Stimulated activated CD4-positive, alpha-beta T cell treated with anti-CD3 and anti-CD28 coated beads, Interleukin-1b, Interleukin-23, amount 100 ng/mL, for 4 hours (primary cell): ENCODE measurements around the gene ARHGAP5.

Source experiments
- DNase-seq, 2 donors: peaks; one replicate each; pipeline ENCODE4 v3.0.0-alpha.2; 2020; ENCODE audit warnings: low read depth in 2 of 2

ARHGAP5 gene

DNA sequence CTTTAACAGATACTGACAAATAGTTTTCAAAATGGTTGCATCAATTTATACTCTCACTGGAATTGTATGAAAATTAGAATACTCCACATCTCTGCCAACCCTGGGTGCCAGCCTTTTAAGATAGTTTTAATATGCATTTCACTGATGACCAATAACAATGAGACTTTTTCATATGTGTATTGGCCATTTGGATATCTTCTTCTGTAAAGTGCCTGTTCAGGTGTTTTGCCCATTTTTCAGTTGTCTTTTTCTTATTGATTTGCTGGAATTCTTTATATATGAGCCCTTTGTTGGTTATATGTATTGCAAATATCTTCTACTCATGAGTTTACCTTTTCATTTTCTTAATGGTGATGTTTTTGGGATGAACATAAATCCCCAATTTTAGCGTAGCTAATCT lies 108.0 kb downstream of the ARHGAP5 start:
- no peak for DNase-seq

DNA sequence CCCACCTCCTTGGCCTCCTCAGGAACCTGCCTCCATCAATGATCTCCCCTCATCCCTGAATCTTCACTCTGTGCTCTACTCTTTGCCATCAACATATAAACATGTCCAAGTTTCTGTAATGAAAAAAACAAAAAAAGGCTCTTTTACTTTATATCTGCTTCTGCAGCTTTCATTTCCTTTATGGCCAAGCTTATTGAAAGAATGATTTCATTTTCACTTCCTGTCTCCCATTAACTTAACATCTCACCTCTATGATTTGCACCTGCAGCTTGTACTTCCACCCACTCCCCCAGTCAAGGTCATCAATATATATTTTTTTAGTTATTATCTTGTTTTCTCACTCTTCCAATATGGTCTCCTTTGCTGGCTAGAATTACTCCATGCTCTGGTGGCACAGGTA lies 109.1 kb downstream of the ARHGAP5 start:
- no peak for DNase-seq

DNA sequence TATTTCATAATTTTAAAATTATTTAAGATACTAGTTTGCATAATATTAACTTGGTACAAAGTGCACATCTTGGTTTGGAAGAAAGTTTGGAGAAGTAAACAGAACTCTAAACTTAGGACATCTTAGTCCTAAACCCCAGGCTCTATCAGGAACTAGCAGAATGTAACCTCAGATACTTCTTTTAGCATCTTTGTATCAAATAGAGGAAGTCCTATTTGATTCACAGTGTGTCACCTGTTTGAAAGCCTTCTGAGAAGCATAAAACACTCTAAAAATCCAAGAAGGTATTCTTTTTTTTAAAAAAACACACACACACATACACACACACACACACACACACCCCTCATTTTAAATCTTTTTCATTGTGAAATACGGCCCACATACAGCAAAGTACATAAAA lies 112.7 kb downstream of the ARHGAP5 start:
- DNase-seq, result no peak

DNA sequence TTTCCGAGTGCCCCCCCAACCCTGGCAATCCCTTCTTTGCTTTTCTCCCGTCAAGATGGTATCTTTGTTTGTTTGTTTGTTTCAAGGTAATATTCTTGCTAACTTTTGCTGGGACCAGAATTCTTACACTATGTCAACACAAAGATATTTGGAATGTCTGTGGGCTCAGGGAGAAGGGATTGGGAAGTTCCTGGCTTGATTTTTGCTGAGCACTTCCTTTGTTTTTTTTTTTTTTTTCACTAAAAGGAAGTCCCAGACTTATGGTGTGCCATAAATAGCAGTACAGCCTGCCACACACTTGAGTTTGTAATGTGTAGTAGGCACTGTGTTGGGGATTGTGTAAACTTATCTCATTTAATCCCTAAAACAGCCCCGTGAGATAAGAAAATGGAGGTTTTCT lies 113.6 kb downstream of the ARHGAP5 start:
- DNase-seq, result no peak

DNA sequence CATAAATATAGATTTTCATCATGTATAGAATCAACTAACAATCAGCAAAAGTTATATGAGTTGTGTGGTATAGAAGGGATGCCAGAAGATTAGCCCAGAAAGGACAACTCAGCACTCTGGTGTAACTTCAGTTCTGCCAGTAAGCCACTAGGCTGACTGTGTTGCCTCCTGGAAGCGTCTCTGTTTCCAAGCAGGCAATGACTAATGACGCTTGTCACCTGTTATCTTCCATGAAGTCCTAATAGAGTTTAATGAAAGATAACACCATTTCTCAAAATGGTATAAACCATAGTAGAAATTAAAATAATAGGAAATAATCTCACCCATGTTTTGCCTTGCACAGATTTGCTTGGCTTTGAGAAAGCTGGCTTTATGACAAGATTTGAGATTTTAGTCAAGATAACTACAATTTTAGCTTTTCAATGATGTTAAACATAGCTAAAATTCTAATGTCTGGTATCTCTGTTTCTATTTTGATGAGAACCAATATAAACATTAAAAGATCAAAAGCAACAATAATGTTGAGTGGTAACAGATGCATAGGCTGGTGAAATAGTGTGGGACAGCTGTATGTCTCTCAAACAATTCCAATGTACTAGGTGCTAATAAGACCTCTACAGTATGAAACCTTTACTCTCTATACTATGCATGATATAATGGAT lies 115.7 kb downstream of the ARHGAP5 start:
- no peak for DNase-seq

DNA sequence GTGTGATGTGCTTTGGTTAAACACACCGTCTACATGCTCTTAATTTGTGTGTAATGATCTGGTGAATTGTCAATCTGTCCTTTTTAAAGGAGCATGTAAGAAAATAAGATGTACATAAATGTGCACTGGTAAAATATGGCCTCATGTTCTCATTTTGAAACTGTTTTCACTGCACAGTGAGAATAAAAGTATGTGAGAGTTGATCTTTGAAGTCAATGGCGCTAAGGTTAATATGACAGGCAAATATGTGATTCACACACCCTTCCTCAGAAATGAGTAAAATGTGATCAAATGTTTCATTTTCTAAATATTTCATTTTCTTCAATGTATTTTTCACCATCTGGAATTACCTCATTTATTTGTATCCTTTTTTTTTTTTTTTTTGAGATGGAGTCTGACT lies 116.4 kb downstream of the ARHGAP5 start:
- no peak for DNase-seq

DNA sequence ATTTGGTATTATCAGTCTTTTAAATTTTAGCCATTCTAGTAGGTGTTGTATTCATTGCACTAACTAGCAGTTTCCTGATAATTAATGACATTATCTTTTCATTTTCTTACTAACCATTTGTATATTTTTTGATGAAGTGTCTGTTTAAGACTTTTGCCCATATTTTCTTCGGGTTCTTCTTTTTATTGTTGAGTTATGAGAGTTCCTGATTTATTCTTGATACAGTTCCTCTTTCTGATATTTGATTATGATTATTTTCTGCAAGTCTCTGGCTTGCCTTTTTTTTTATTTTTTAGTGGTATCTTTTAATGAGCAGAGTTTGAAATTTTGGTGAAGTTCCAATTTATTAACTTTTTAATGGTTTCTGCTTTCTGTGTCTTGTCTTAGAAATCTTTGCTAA lies 118.5 kb downstream of the ARHGAP5 start:
- no peak for DNase-seq

DNA sequence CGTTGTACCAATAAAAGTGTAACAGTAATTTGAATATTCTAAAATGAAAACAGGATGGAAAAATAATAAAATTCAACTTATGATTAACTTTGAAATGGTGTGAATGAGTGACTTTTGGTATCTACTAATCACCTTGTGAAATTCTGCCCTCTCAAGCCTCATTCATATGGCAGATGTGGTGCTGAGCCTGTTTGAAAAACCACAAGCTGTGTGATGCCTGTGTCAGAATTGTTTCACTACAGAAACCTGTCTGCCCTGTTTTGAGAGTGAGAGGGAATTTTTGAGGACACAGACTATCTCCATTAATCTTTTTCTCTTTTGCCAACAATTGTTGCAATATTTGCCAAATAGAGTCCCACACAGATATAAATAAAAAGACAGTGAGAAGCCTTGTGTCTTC lies 120.8 kb downstream of the ARHGAP5 start:
- no peak for DNase-seq

DNA sequence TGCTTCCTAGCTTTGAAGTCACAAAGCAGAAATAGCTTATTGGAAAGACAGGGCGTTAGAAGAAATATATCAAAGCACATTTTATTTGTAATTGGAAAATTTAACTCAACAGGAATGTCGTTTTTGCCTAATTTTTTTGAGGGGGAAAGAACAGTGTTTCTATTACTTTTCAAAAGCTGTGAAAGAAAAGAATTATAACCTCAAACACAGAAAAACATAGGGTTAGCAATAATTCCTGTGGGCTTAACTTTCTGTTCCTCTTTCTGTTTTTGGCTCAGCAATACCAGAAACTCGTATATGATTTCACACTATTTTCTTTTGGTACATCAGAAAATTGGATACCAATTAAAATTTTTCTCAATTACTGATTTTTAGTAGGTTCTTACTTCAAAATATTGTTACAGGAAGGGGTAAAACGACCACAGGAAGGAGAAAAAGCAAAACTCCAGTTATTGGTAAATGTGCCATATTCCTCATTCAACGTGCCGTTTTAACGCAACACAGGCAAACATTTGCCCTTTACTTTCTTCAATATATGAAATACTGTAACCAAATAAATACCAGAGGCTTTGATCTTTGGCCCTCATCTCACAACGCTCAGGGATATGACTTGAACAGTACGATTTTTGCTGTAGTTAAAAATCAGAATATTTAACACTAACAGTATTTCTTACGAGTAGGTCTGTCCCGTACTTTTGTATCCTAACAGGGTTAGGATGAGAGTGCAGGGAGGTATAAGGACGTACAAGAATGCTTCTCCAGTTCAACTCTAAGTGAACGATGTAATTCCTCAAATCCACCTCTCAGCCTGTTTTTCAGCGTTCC lies 123.5 kb downstream of the ARHGAP5 start:
- no peak for DNase-seq

DNA sequence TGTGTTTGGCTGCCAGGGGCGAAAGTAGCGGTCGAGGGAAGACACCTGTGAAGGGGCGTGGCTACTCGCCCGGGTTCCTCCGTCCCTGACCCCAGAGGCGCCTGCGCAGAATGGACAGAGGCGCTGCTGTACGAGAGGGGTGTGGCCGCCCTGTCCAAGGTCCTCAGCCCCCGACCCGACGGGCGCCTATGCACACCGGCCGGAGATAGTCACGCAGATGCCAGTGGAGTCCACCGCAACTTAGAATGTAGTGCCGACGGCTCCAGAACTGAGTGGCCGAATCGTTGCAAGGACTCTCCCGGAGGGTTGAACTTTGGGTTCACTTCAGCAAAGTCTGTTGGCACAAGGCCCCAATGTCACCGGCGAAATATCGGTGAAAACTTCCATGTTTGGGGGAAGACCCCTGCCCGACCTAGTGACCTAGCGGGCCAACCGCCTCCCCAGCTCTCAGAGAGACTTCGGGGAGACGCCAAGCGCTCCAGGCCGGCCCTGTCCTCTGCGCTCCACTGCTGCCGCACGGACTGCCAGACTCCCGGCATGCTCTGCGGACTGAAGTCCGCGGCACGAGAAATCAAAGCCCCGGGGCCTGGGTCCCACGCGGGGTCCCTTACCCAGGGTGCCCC lies 124.2 kb downstream of the ARHGAP5 start:
- DNase-seq, result peak; percentile 52 to 70

DNA sequence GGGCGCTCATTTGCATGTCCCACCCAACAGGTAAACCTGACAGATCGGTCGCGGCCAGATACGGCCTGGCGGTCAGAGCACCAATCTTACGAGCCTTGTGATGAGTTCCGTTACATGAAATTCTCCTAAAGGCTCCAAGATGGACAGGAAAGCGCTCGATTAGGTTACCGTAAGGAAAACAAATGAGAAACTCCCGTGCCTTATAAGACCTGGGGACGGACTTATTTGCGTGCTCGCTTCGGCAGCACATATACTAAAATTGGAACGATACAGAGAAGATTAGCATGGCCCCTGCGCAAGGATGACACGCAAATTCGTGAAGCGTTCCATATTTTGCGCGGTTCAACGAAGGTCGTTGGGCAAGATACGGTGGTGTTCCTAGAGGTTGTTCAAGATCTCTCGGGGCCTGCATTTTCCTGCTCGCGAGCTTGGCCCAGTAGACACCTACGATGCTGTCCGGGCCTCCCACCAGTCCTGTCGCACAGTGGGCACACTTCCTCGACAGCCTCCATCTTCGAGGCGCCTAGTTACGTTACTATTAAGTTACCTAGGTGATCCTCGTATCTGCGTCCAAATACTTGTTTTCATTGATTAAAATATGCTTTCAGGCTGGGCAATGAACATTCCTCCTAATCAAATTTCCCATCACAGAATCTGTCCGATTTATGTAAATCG lies 124.8 kb downstream of the ARHGAP5 start, which contains the start of gene RNU6-7:
Gene RNU6-7 (plus strand): TSS at position 230 of the 675 bp plus-strand sequence.
- DNase-seq, result peak in 1 of 2 donors; percentile 14

DNA sequence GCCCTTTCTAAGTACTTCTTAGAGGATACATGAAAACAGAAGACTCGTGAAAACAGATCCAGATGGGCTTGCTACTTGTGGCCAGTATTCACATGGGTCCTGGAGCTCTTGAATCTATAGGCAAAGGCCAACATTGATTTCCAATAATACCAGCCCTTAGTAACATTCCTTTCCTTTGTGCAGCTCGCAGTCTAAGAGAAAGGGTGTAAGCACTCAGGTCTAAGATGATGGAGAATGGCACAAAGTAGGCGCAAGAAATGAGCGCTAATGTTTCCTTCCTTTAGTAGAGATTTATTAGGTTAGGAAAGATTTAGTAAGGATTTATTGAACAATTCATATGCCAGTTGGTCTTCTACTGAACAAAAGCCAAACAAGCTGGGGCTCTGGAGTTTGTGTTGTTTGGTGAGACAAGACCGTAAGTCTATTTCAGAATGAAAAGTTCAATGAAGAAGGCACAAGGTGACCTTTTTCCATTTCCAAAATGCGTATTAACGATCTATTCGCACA lies 125.4 kb downstream of the ARHGAP5 start:
- DNase-seq, result no peak

DNA sequence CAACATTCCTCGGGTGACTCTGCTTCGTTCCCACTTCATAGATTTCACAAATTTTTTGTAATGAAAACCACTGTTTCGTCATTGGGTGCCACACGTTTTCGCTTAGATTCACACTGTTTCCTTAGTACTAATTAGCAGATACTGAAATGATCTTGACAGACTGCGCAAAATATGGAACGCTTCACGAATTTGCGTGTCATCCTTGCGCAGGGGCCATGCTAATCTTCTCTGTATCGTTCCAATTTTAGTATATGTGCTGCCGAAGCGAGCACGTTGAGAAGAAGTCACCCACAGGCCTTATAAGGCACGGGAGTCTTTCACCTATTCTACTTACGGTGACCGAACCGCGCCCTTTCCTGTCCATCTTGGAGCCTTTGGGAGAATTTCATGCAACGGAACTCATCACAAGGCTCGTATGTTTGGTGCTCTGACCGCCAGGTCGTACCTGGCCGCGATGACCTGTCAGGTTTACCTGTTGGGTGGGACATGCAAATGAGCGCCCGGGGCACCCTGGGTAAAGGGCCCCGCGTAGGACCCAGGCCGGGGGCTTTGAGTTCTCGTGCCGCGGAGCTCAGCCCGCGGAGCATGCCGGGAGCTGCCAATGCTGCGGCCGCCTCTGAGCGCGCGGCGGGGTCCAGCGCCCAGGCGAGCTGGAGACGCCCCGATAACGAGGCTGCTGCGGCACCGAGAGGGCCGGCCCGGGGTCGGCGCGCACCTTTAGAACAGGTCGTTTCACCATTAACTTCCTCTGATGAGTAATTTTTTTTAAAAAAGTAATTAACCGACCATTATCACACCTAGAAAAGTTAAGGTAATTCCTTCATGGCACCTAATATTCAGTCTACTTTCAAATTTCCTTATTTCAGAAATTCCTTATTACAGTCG lies 126.1 kb downstream of the ARHGAP5 start, which contains the start of gene RNU6-8:
Gene RNU6-8 (minus strand): TSS at position 272 of the 885 bp plus-strand sequence.
- peak; percentile 79 to 83 for DNase-seq

DNA sequence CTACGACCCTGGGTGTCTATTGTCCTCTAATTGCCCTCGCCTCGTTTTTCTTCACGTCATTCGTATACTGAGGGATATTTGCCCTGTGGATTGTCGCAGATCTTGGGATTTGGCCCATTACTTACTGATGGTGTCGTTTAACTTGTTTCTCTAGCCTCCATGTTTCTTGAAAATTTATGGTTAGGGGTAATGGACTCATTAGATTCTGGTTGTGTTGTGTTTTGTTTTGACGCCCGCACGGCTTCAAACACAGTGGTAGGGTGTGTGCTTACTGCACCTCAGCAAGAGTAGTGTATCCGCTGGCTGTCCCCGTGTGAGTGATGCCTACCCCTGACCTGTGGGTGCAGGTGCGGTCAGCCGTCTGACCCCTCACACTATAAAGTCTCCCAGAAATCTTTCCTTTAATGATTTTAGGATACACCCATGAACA lies 126.8 kb downstream of the ARHGAP5 start:
- no peak for DNase-seq

DNA sequence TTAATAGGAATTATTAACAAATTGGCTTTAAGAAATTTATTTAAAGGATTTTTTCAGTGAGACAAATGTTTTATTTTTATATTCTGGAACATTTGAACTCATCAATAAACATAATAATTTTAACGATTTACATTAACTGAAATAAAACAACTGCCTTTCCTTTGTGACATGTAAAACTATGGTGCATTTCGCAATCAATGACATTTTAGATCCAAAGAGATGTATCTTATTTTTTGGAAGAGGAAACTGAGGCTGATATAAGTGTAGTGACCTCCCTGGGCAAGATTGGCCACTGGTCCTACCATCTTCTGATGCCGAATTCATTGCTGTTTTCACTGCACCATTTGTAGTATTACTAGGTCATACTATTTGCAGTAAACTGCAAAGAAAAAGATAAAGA lies 128.4 kb downstream of the ARHGAP5 start:
- no peak for DNase-seq

DNA sequence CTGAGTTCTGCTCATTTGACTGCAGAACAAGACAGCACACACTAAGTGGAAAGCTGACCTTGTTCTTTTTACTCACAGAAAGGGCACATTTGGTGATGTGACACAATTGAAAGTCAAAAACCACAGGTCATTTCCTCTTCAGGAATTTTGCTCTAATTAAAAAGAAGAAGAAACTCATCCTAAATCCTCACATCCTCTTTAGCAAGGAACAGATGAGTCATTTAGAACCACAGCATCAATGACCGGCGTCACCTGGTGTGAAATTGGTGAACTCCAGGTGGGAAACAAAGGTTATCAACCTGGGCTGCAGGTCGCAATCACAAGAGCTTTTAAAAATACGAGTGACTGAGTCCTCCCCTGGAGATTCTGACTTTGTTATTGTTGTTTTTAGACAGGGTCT lies 128.9 kb downstream of the ARHGAP5 start:
- DNase-seq, result no peak

DNA sequence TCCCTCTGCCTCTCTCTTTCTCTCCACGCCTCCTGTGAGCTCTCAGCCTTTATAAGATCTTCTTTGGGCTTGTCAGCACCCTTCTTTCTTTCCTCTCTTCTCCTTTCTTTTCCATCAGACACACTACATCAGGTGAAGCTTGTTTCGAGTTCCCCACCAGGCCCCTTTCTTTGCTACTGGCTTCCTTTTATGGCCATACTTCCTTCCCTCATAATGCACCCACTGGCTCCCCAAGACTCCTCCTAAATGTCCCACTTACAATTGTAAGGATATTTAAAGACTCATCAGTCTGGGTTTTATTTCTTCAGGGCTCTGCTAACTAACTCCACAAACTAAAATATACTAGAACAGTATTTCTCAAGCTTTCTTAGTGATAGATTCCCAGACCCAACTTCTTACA lies 129.4 kb downstream of the ARHGAP5 start:
- no peak for DNase-seq

DNA sequence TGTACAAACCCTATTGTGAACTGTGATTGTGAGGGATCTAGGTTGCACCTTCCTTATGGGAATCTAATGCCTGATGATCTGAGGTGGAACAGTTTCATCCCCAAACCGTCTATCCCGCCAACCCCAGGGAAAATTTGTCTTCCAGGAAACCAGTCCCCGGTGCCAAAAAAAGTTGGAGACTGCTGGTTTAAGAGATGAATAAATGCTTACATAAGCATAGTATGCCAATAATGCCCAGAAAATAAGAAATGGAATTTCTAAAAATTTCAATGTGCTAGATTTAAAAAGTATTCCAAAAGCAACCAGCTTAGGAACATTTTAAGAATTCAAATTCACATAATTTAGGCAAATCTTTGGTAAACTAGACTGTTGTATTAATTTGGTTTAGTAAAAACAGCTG lies 131.4 kb downstream of the ARHGAP5 start:
- no peak for DNase-seq
